Measurements from ENCODE around the gene NRARP. TPM values are rescaled to one million over a fixed set of nuclear protein-coding genes. Genes with fewer than 3 reads are reported as not detected.

NRARP gene
- total and polyA plus RNA-seq, 10 of the 15 experiments (the other 5 are each of a cell fraction or from before 2014, with no cell fraction given): 0.06 to 9.2 (median 2.2) TPM; not detected in 2

DNA sequence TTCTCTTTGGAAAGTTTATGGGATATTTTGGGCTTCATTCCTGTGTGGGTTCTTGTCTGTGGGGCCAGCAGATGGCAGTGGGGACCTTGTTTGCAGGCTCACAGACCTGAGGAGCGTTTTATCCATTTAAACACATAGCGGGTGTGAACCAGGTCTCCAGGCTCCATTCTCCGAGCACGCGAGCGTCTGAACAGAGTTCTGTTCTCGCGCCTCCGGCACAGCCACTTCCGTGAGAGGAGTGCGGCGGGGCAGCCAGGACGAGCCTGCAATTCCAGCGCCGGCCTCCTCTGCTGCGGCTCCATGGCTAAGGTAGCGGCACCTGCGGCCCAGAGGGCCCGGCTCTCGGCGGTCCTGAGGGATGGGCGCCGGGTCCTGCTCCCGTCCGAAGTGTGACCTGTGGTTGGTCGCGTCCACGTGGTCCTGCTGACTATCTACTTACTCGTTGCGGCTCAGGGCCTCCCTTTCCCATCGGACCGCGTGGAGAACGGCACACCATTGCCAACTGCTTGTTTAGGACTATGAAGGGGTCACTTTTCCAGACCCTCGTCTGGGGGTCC lies 7.3 kb downstream of the NRARP start:
- H3K4me2 ChIP-seq (ENCODE audit: control insufficient read depth, insufficient read depth): peak overlapping the region; percentile 68
- 45% methylated on average over 26 of the region's 35 CpGs for WGBS (ENCODE audit: insufficient coverage, insufficient replicate concordance, low lambda C conversion rate, missing lambda C conversion rate)

More for the DNA sequence above, 7.3 kb downstream of the NRARP start:
- Histone ChIP-seq H3K36me3 (ENCODE audit: control insufficient read depth in 2 of 2, insufficient read depth in 2 of 2, low read length in 1 of 2) (no peaks in the 10 kb centered on the region), H4K20me1 (ENCODE audit: control insufficient read depth, insufficient read depth) (no peaks in the 10 kb centered on the region), H2AFZ (ENCODE audit: control insufficient read depth, low read depth, low read length) (peak overlapping the region; percentile 18), H3K27ac (ENCODE audit: control insufficient read depth, insufficient read depth) (no peak overlapping the region), H3K9me3 (replicated peaks; ENCODE audit: control insufficient read depth, insufficient read depth, low read length) (peaks cover 2% of the 10 kb centered on the region; the same call in 2 of the 3 replicates), H3K79me2 (ENCODE audit: control insufficient read depth, insufficient read depth, low read length) (no peaks in the 10 kb centered on the region), H3K4me1 (ENCODE audit: control insufficient read depth, insufficient read depth, low read length) (peaks cover 11% of the 10 kb centered on the region), H3K9ac (ENCODE audit: control insufficient read depth, insufficient read depth, low read length) (no peak overlapping the region), H3K27me3 (replicated peaks in 1 of 2; ENCODE audit: control insufficient read depth in 2 of 2, insufficient read depth in 2 of 2, low read length in 1 of 2) (no peaks in the 10 kb centered on the region; a peak in 1 of 4 replicates), H3K4me3 (peak overlapping the region; percentile 36; the same call in 1 of the 2 replicates)
- intact Hi-C loops (cut with micrococcal nuclease; ENCODE audit: unreplicated experiment): loop anchor here (2.0 to 10.0 kb wide), 2 partner anchors 150 to 230 kb away; no protein-coding TSS in a partner anchor
- no peak for FAIRE-seq
- SMC1A ChIA-PET (ENCODE audit: uncharacterized antibody, unreplicated experiment): no interaction called here
- POLR2A ChIA-PET: no interaction called here
- no TSS peak for BruUV-seq (replicated peaks)
- TF ChIP-seq SUPT20H (IDR thresholded peaks at IDR 0.05; ENCODE audit: borderline replicate concordance, control insufficient read depth, low read depth, low read length) (no peak), RAD21 (IDR thresholded peaks at IDR 0.05; ENCODE audit: insufficient read depth, low read depth, low read length) (peak; percentile 54), YY1 (IDR thresholded peaks at IDR 0.05; ENCODE audit: low read depth, low read length) (peak; percentile 5; the same call in 1 of the 2 replicates), SMAD1 (IDR thresholded peaks at IDR 0.05; ENCODE audit: low read depth, partially characterized antibody) (no peak), SMC3 (IDR thresholded peaks at IDR 0.05; ENCODE audit: borderline replicate concordance, low read length) (peak; percentile 26; the same call in 1 of the 2 replicates), RUNX3 (IDR thresholded peaks at IDR 0.05; ENCODE audit: low read length) (0 out of 2 replicates have a peak, but pooled peaks have one; percentile 8)
- TF ChIP-seq, protein P1, sequence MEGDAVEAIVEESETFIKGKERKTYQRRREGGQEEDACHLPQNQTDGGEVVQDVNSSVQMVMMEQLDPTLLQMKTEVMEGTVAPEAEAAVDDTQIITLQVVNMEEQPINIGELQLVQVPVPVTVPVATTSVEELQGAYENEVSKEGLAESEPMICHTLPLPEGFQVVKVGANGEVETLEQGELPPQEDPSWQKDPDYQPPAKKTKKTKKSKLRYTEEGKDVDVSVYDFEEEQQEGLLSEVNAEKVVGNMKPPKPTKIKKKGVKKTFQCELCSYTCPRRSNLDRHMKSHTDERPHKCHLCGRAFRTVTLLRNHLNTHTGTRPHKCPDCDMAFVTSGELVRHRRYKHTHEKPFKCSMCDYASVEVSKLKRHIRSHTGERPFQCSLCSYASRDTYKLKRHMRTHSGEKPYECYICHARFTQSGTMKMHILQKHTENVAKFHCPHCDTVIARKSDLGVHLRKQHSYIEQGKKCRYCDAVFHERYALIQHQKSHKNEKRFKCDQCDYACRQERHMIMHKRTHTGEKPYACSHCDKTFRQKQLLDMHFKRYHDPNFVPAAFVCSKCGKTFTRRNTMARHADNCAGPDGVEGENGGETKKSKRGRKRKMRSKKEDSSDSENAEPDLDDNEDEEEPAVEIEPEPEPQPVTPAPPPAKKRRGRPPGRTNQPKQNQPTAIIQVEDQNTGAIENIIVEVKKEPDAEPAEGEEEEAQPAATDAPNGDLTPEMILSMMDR (IDR thresholded peaks at IDR 0.05 in 2 of 3, conservative IDR thresholded peaks at IDR 0.05 in 1 of 3; ENCODE audit: control insufficient read depth in 2 of 3, extremely low read depth in 1 of 3, insufficient read depth in 1 of 3, low read depth in 3 of 3, low read length in 3 of 3): peak; percentile 12 to 36 (median 35); a peak in 3 of 6 replicates
- RAD21 ChIA-PET (ENCODE audit: unreplicated experiment): no interaction called here
- ATAC-seq: peak; percentile 6; the same call in 1 of the 3 replicates
- in situ Hi-C loops (cut with MboI): loop anchor here (5.0 kb wide), 3 partner anchors 113 to 233 kb away; no protein-coding TSS in a partner anchor
- CTCF ChIA-PET: interaction anchor here (0.7 kb wide), 1 partner anchor 113 kb away, joined by 3 read pairs; no protein-coding TSS in a partner anchor
- no peak for DNase-seq (ENCODE audit: low read depth, low spot score)

Measured in GM12878 (cell line).